Liver (tissue), 9 donors: Measurements from ENCODE around the gene PCDH9. TPM values are rescaled to one million over a fixed set of nuclear protein-coding genes. Genes with fewer than 3 reads are reported as not detected.

Source experiments
- DNase-seq: peaks from one replicate; pipeline ENCODE4 v3.0.0-alpha.2; 2017; ENCODE audit warnings: low spot score
- H3K27ac ChIP-seq, 2 donors: one replicate each; pipeline ENCODE4 v1.7.0; 2013; ENCODE audit warnings: inconsistent platforms in 2 of 2, low read length in 2 of 2, control low read depth in 1 of 2, low read depth in 1 of 2, mild to moderate bottlenecking in 1 of 2
- H3K27me3 ChIP-seq, 4 donors: one replicate each; pipeline versions ENCODE4 v1.6.1 to v1.7.0; 2013; ENCODE audit warnings: low read length in 3 of 4, inconsistent platforms in 1 of 4, mild to moderate bottlenecking in 1 of 4, moderate library complexity in 1 of 4; ENCODE audit not compliant: control insufficient read depth in 4 of 4, insufficient read depth in 4 of 4
- H3K36me3 ChIP-seq, 4 donors: one replicate each; pipeline versions ENCODE4 v1.6.1 to v1.7.0; 2013; ENCODE audit warnings: low read length in 3 of 4, mild to moderate bottlenecking in 3 of 4, low read depth in 1 of 4, moderate library complexity in 1 of 4; ENCODE audit not compliant: control insufficient read depth in 4 of 4, insufficient read depth in 3 of 4
- H3K4me1 ChIP-seq, 4 donors: one replicate each; pipeline versions ENCODE4 v1.6.1 to v1.7.0; 2013; ENCODE audit warnings: low read length in 3 of 4, mild to moderate bottlenecking in 3 of 4, moderate library complexity in 1 of 4; ENCODE audit not compliant: control insufficient read depth in 4 of 4, insufficient read depth in 4 of 4
- H3K4me3 ChIP-seq, 3 donors: one replicate each; pipeline versions ENCODE4 v1.6.1 to v1.7.0; 2013; ENCODE audit warnings: low read length in 3 of 3, control low read depth in 1 of 3, low read depth in 1 of 3, mild to moderate bottlenecking in 1 of 3
- H3K9ac ChIP-seq, 2 donors: one replicate each; pipeline ENCODE4 v1.7.0; 2013; ENCODE audit warnings: low read length in 2 of 2, mild to moderate bottlenecking in 2 of 2, moderate library complexity in 2 of 2, control low read depth in 1 of 2, low read depth in 1 of 2
- H3K9me3 ChIP-seq, 4 donors: one replicate each; pipeline versions ENCODE4 v1.6.1 to v1.7.0; 2013; ENCODE audit warnings: low read length in 3 of 4; ENCODE audit not compliant: control insufficient read depth in 4 of 4
- EGR1 ChIP-seq, 2 donors: IDR thresholded peaks; 2 replicates each; pipeline ENCODE4 v1.6.1; 2016 to 2018; ENCODE audit warnings: antibody characterized with exemption in 2 of 2, low read depth in 2 of 2
- FOXA1 ChIP-seq: IDR thresholded peaks from 2 replicates; pipeline ENCODE4 v1.6.1; 2016; ENCODE audit warnings: antibody characterized with exemption
- FOXA2 ChIP-seq: IDR thresholded peaks from 2 replicates; pipeline ENCODE4 v1.6.1; 2016; ENCODE audit warnings: antibody characterized with exemption
- HNF4A ChIP-seq, 2 donors: conservative IDR thresholded peaks; 2 replicates each; pipeline ENCODE4 v1.6.1; 2016; ENCODE audit warnings: antibody characterized with exemption in 2 of 2, mild to moderate bottlenecking in 2 of 2
- HNF4G ChIP-seq: IDR thresholded peaks from 2 replicates; pipeline ENCODE4 v1.6.1; 2016; ENCODE audit warnings: antibody characterized with exemption
- JUND ChIP-seq, 2 donors: IDR thresholded peaks; 2 replicates each; pipeline ENCODE4 v1.6.1; 2016; ENCODE audit warnings: antibody characterized with exemption in 2 of 2
- NR2F2 ChIP-seq: IDR thresholded peaks from 2 replicates; pipeline ENCODE4 v1.6.1; 2016; ENCODE audit warnings: antibody characterized with exemption
- RAD21 ChIP-seq, 2 donors: IDR thresholded peaks; 2 replicates each; pipeline ENCODE4 v1.6.1; 2016; ENCODE audit warnings: antibody characterized with exemption in 2 of 2, mild to moderate bottlenecking in 2 of 2
- RXRA ChIP-seq, 2 donors: IDR thresholded peaks; 2 replicates each; pipeline ENCODE4 v1.6.1; 2017 to 2018; ENCODE audit warnings: antibody characterized with exemption in 2 of 2, mild to moderate bottlenecking in 1 of 2
- SP1 ChIP-seq: IDR thresholded peaks from 2 replicates; pipeline ENCODE4 v1.6.1; 2018; ENCODE audit warnings: antibody characterized with exemption, mild to moderate bottlenecking
- TAF1 ChIP-seq: conservative IDR thresholded peaks from 2 replicates; pipeline ENCODE4 v1.6.1; 2016; ENCODE audit warnings: antibody characterized with exemption, mild to moderate bottlenecking
- WGBS: extraction: QIAGEN DNeasy Blood & Tissue Kit; methylation state at CpG from one replicate; pipeline ENCODE4 v1.1.7; 2013; 5-methylcytosine and 5-hydroxymethylcytosine counted together
- polyA plus RNA-seq, 2 donors: library from polyadenylated mRNA; stranded (reverse) in 1 of 2; unstranded in 1 of 2; fragments of 200-250 nt in 1 of 2; fragments of >200 nt in 1 of 2; fragmentation: Nextera tagmentation in 1 of 2; extraction: Ambion mirVana in 1 of 2; gene quantifications; one replicate each; pipeline versions ENCODE4 v1.2.1 to v1.2.3, GENCODE V29; 2013 to 2015
- total RNA-seq, 2 donors: library from RNA; depleted of rRNA; stranded (reverse); fragments of >200 nt; gene quantifications; one replicate each; pipeline ENCODE4 v1.2.3, GENCODE V29; 2014
- TF ChIP-seq, protein P1 (sequence below): IDR thresholded peaks from 2 replicates; pipeline ENCODE4 v1.6.1; 2016; ENCODE audit warnings: antibody characterized with exemption
- TF ChIP-seq, protein P2 (sequence below): IDR thresholded peaks from 2 replicates; pipeline ENCODE4 v1.6.1; 2016; ENCODE audit warnings: antibody characterized with exemption, mild to moderate bottlenecking
- TF ChIP-seq, protein P3 (sequence below): IDR thresholded peaks from 2 replicates; pipeline ENCODE4 v1.6.1; 2016; ENCODE audit warnings: antibody characterized with exemption
- TF ChIP-seq, protein P4 (sequence below): fragments of 150-350 bp; IDR thresholded peaks from 2 replicates; pipeline ENCODE4 v1.5.1; 2017; ENCODE audit warnings: improper control_type of control experiment, low read depth, low read length; ENCODE audit not compliant: missing input control
- TF ChIP-seq, protein P5 (sequence below): IDR thresholded peaks from 2 replicates; pipeline ENCODE4 v1.6.1; 2016; ENCODE audit warnings: antibody characterized with exemption
- donor health status: healthy.
- donor health status: healthy.
- donor health status: healthy.
- donor health status: healthy.
- donor health status: healthy.

PCDH9 gene
- total and polyA plus RNA-seq, 4 donors = 0.90 to 4.0 (median 2.2) TPM

DNA sequence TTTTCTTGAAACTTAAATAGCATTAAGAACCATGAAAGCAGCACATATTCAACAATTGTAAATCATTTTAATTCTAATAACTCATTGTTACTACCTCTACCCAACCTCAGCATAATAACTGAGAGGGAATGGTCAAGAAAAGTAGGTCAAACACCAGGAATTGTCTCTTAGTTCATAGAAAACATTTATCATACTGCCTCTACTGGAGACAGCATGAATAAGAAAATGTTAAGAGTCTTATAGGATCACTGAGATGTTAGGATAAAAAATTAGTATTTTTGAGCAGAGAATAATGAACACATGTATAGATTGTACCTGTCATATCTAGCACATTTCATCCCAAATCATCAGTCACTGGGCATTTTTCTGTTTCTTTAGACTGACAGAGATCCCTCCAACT, 515.3 kb downstream of the PCDH9 start:
- Histone ChIP-seq H3K36me3 (no peaks in the 10 kb centered on the region), H3K27me3 (no peaks in the 10 kb centered on the region), H3K4me3 (no peak overlapping the region), H3K9ac (no peak overlapping the region), H3K9me3 (no peaks in the 10 kb centered on the region), H3K27ac (no peak overlapping the region), H3K4me1 (peaks cover 0 to 7% (median 1%) of the 10 kb centered on the region in 4 donors)
- DNase-seq = no peak
- TF ChIP-seq, protein P1, sequence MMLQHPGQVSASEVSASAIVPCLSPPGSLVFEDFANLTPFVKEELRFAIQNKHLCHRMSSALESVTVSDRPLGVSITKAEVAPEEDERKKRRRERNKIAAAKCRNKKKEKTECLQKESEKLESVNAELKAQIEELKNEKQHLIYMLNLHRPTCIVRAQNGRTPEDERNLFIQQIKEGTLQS = no peak
- TF ChIP-seq, protein P2, sequence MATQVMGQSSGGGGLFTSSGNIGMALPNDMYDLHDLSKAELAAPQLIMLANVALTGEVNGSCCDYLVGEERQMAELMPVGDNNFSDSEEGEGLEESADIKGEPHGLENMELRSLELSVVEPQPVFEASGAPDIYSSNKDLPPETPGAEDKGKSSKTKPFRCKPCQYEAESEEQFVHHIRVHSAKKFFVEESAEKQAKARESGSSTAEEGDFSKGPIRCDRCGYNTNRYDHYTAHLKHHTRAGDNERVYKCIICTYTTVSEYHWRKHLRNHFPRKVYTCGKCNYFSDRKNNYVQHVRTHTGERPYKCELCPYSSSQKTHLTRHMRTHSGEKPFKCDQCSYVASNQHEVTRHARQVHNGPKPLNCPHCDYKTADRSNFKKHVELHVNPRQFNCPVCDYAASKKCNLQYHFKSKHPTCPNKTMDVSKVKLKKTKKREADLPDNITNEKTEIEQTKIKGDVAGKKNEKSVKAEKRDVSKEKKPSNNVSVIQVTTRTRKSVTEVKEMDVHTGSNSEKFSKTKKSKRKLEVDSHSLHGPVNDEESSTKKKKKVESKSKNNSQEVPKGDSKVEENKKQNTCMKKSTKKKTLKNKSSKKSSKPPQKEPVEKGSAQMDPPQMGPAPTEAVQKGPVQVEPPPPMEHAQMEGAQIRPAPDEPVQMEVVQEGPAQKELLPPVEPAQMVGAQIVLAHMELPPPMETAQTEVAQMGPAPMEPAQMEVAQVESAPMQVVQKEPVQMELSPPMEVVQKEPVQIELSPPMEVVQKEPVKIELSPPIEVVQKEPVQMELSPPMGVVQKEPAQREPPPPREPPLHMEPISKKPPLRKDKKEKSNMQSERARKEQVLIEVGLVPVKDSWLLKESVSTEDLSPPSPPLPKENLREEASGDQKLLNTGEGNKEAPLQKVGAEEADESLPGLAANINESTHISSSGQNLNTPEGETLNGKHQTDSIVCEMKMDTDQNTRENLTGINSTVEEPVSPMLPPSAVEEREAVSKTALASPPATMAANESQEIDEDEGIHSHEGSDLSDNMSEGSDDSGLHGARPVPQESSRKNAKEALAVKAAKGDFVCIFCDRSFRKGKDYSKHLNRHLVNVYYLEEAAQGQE = no peak
- TF ChIP-seq HNF4A (conservative IDR thresholded peaks at IDR 0.05) = no peak
- TF ChIP-seq SP1 = no peak
- TF ChIP-seq, protein P3, sequence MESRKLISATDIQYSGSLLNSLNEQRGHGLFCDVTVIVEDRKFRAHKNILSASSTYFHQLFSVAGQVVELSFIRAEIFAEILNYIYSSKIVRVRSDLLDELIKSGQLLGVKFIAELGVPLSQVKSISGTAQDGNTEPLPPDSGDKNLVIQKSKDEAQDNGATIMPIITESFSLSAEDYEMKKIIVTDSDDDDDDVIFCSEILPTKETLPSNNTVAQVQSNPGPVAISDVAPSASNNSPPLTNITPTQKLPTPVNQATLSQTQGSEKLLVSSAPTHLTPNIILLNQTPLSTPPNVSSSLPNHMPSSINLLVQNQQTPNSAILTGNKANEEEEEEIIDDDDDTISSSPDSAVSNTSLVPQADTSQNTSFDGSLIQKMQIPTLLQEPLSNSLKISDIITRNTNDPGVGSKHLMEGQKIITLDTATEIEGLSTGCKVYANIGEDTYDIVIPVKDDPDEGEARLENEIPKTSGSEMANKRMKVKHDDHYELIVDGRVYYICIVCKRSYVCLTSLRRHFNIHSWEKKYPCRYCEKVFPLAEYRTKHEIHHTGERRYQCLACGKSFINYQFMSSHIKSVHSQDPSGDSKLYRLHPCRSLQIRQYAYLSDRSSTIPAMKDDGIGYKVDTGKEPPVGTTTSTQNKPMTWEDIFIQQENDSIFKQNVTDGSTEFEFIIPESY = no peak
- no peak for TF ChIP-seq FOXA1
- TF ChIP-seq, protein P4, sequence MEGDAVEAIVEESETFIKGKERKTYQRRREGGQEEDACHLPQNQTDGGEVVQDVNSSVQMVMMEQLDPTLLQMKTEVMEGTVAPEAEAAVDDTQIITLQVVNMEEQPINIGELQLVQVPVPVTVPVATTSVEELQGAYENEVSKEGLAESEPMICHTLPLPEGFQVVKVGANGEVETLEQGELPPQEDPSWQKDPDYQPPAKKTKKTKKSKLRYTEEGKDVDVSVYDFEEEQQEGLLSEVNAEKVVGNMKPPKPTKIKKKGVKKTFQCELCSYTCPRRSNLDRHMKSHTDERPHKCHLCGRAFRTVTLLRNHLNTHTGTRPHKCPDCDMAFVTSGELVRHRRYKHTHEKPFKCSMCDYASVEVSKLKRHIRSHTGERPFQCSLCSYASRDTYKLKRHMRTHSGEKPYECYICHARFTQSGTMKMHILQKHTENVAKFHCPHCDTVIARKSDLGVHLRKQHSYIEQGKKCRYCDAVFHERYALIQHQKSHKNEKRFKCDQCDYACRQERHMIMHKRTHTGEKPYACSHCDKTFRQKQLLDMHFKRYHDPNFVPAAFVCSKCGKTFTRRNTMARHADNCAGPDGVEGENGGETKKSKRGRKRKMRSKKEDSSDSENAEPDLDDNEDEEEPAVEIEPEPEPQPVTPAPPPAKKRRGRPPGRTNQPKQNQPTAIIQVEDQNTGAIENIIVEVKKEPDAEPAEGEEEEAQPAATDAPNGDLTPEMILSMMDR = no peak
- no peak for TF ChIP-seq RAD21 (IDR thresholded peaks at IDR 0.05)
- no peak for TF ChIP-seq HNF4G

DNA sequence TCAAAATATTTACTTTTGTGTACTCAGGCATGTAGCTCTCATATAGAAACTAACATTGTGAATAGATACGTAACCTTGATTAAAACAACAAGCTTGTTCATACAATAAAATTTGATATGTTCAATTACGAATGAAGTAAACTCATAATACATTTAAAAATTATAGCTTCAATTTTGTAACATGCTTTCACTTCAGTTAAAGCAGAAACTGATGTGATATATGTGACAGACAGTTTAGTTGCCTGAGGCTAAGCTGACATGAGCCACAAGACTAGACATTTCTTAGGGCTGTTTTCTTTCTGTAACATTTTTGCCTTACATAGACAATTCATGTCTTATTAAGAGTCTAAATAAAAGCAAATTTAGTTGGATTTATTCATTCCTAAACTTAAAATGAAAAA, 526.0 kb downstream of the PCDH9 start:
- no peak overlapping the region for H3K27ac ChIP-seq
- no peaks in the 10 kb centered on the region for H3K9me3 ChIP-seq
- no peak for DNase-seq
- no peak for TF ChIP-seq HNF4A (conservative IDR thresholded peaks at IDR 0.05)
- no peak for TF ChIP-seq JUND (IDR thresholded peaks at IDR 0.05)
- TF ChIP-seq RXRA (IDR thresholded peaks at IDR 0.05) = no peak
- no peak for TF ChIP-seq RAD21 (IDR thresholded peaks at IDR 0.05)
- TF ChIP-seq HNF4G = no peak
- no peak for TF ChIP-seq NR2F2
- TF ChIP-seq FOXA2 = no peak
- TF ChIP-seq, protein P5, sequence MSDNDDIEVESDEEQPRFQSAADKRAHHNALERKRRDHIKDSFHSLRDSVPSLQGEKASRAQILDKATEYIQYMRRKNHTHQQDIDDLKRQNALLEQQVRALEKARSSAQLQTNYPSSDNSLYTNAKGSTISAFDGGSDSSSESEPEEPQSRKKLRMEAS = no peak
- no peak for TF ChIP-seq EGR1 (IDR thresholded peaks at IDR 0.05; ENCODE audit: low read depth in 2 of 2)
- TF ChIP-seq, protein P3 = no peak
- no peak for TF ChIP-seq SP1
- TF ChIP-seq, protein P4 = no peak
- TF ChIP-seq FOXA1 = no peak
- TF ChIP-seq, protein P1 = no peak
- no peak for TF ChIP-seq TAF1
- H3K27me3 ChIP-seq = peaks cover 0 to 3% (median 0%) of the 10 kb centered on the region in 4 donors
- H3K4me3 ChIP-seq = no peak overlapping the region
- WGBS = 83% methylated on average over 2 of the region's 2 CpGs
- no peaks in the 10 kb centered on the region for H3K4me1 ChIP-seq
- H3K36me3 ChIP-seq = no peaks in the 10 kb centered on the region
- no peak overlapping the region for H3K9ac ChIP-seq
